ENCODE measurements around the gene DYSF. TPM values are rescaled to one million over a fixed set of nuclear protein-coding genes. Genes with fewer than 3 reads are reported as not detected.

Gene DYSF
- total RNA-seq, 2 donors from 2014 or later: 0.34 to 2.8 TPM

GRCh38 chr2:71710367-71711132, 257.2 kb downstream of the DYSF start:
- no peak for DNase-seq
- ATAC-seq: no peak
- no peak overlapping the region for H3K27ac Mint-ChIP-seq
- H3K4me1 Mint-ChIP-seq: no peaks in the 10 kb centered on the region
- peaks cover 2% of the 10 kb centered on the region for H3K36me3 Mint-ChIP-seq (ENCODE audit: low read depth)
- H3K27me3 Mint-ChIP-seq: peaks cover 29% of the 10 kb centered on the region
- no peaks in the 10 kb centered on the region for H3K9me3 ChIP-seq (ENCODE audit: control insufficient read depth, low read length, poor library complexity, severe bottlenecking)
- no peak overlapping the region for H3K4me3 Mint-ChIP-seq

GRCh38 chr2:71711133-71711855, 257.9 kb downstream of the DYSF start:
- Mint-ChIP-seq H3K27me3 (peaks cover 28% of the 10 kb centered on the region), H3K36me3 (ENCODE audit: low read depth) (peaks cover 2% of the 10 kb centered on the region), H3K4me3 (no peak overlapping the region), H3K4me1 (no peaks in the 10 kb centered on the region), H3K27ac (no peak overlapping the region)
- ATAC-seq (no peak), DNase-seq (no peak)
- H3K9me3 ChIP-seq (ENCODE audit: control insufficient read depth, low read length, poor library complexity, severe bottlenecking): no peaks in the 10 kb centered on the region

GRCh38 chr2:71712158-71712818, 258.9 kb downstream of the DYSF start:
- no peak overlapping the region for H3K27ac Mint-ChIP-seq
- no peak for ATAC-seq
- H3K27me3 Mint-ChIP-seq: peaks cover 28% of the 10 kb centered on the region
- no peaks in the 10 kb centered on the region for H3K9me3 ChIP-seq (ENCODE audit: control insufficient read depth, low read length, poor library complexity, severe bottlenecking)
- DNase-seq: no peak
- no peaks in the 10 kb centered on the region for H3K4me1 Mint-ChIP-seq
- no peak overlapping the region for H3K4me3 Mint-ChIP-seq
- peaks cover 2% of the 10 kb centered on the region for H3K36me3 Mint-ChIP-seq (ENCODE audit: low read depth)

GRCh38 chr2:71713581-71714580, 260.5 kb downstream of the DYSF start:
- no peak for ATAC-seq
- Mint-ChIP-seq H3K4me1 (no peaks in the 10 kb centered on the region), H3K36me3 (ENCODE audit: low read depth) (peaks cover 2% of the 10 kb centered on the region), H3K27me3 (peaks cover 28% of the 10 kb centered on the region), H3K27ac (no peak overlapping the region), H3K4me3 (no peak overlapping the region)
- DNase-seq: no peak
- no peaks in the 10 kb centered on the region for H3K9me3 ChIP-seq (ENCODE audit: control insufficient read depth, low read length, poor library complexity, severe bottlenecking)

GRCh38 chr2:71714601-71715240, 261.4 kb downstream of the DYSF start:
- H3K27ac Mint-ChIP-seq: no peak overlapping the region
- H3K9me3 ChIP-seq (ENCODE audit: control insufficient read depth, low read length, poor library complexity, severe bottlenecking): no peaks in the 10 kb centered on the region
- DNase-seq: no peak
- H3K27me3 Mint-ChIP-seq: peaks cover 27% of the 10 kb centered on the region
- H3K4me1 Mint-ChIP-seq: no peaks in the 10 kb centered on the region
- no peak for ATAC-seq
- peaks cover 2% of the 10 kb centered on the region for H3K36me3 Mint-ChIP-seq (ENCODE audit: low read depth)
- H3K4me3 Mint-ChIP-seq: no peak overlapping the region

GRCh38 chr2:71715241-71715750, 261.9 kb downstream of the DYSF start:
- peaks cover 2% of the 10 kb centered on the region for H3K36me3 Mint-ChIP-seq (ENCODE audit: low read depth)
- ATAC-seq (no peak), DNase-seq (no peak)
- H3K9me3 ChIP-seq (ENCODE audit: control insufficient read depth, low read length, poor library complexity, severe bottlenecking): no peaks in the 10 kb centered on the region
- H3K4me1 Mint-ChIP-seq: no peaks in the 10 kb centered on the region
- H3K4me3 Mint-ChIP-seq: no peak overlapping the region
- peaks cover 24% of the 10 kb centered on the region for H3K27me3 Mint-ChIP-seq
- H3K27ac Mint-ChIP-seq: no peak overlapping the region

GRCh38 chr2:71715951-71716696, 262.8 kb downstream of the DYSF start:
- Mint-ChIP-seq H3K4me3 (no peak overlapping the region), H3K36me3 (ENCODE audit: low read depth) (no peaks in the 10 kb centered on the region), H3K27me3 (peaks cover 20% of the 10 kb centered on the region), H3K27ac (no peak overlapping the region), H3K4me1 (no peaks in the 10 kb centered on the region)
- no peak for DNase-seq
- no peaks in the 10 kb centered on the region for H3K9me3 ChIP-seq (ENCODE audit: control insufficient read depth, low read length, poor library complexity, severe bottlenecking)
- ATAC-seq: no peak

GRCh38 chr2:71716697-71717624, 263.6 kb downstream of the DYSF start:
- ATAC-seq (no peak), DNase-seq (no peak)
- peaks cover 15% of the 10 kb centered on the region for H3K27me3 Mint-ChIP-seq
- no peaks in the 10 kb centered on the region for H3K4me1 Mint-ChIP-seq
- no peak overlapping the region for H3K4me3 Mint-ChIP-seq
- H3K27ac Mint-ChIP-seq: no peak overlapping the region
- no peaks in the 10 kb centered on the region for H3K36me3 Mint-ChIP-seq (ENCODE audit: low read depth)
- H3K9me3 ChIP-seq (ENCODE audit: control insufficient read depth, low read length, poor library complexity, severe bottlenecking): no peaks in the 10 kb centered on the region

GRCh38 chr2:71718686-71719085, 265.3 kb downstream of the DYSF start:
- peaks cover 6% of the 10 kb centered on the region for H3K27me3 Mint-ChIP-seq
- no peak overlapping the region for H3K4me3 Mint-ChIP-seq
- H3K4me1 Mint-ChIP-seq: no peaks in the 10 kb centered on the region
- ATAC-seq (no peak), DNase-seq (no peak)
- H3K27ac Mint-ChIP-seq: no peak overlapping the region
- no peaks in the 10 kb centered on the region for H3K36me3 Mint-ChIP-seq (ENCODE audit: low read depth)
- no peaks in the 10 kb centered on the region for H3K9me3 ChIP-seq (ENCODE audit: control insufficient read depth, low read length, poor library complexity, severe bottlenecking)

- Mint-ChIP-seq H3K4me1 (no peaks in the 10 kb centered on the region), H3K27ac (no peak overlapping the region), H3K4me3 (no peak overlapping the region), H3K36me3 (ENCODE audit: low read depth) (no peaks in the 10 kb centered on the region), H3K27me3 (peaks cover 6% of the 10 kb centered on the region)
- no peak for DNase-seq
- ATAC-seq: no peak
- H3K9me3 ChIP-seq (ENCODE audit: control insufficient read depth, low read length, poor library complexity, severe bottlenecking): no peaks in the 10 kb centered on the region
These were observed 266.3 kb downstream of the DYSF start for GRCh38 chr2:71719520-71720282.
